ENCODE data around the gene SAMD11.

Gene SAMD11

DNA sequence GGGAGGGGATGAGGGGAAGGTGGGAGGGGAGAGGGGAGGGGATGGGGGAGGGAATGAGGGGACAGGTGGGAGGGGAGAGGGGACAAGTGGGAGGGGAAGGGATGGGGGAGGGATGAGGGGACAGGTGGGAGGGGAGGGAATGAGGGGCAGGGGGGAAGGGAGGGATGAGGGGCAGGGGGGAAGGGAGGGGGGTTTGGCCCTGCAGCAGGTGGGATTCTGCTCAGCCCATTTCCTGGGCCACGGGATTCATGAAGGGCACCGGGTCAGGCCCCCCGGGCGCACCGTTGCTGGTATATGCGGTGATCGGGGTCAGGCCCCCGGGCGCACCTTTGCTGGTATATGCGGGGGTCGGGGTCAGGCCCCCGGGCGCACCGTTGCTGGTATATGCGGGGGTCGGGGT is 15.1 kb upstream of the SAMD11 start:
- Histone ChIP-seq H3K9ac (ENCODE audit: low read depth, low read length, poor library complexity, severe bottlenecking) (no peak overlapping the region), H3K4me2 (ENCODE audit: low read depth, low read length, poor library complexity, severe bottlenecking) (no peak overlapping the region), H3F3A (ENCODE audit: low read depth) (no peaks in the 10 kb centered on the region), H3K36me3 (ENCODE audit: insufficient read depth, low read length) (no peaks in the 10 kb centered on the region), H3K4me3 (ENCODE audit: low read length, poor library complexity, severe bottlenecking) (no peak overlapping the region), H2AFZ (ENCODE audit: low read length) (no peak overlapping the region), H3K9me2 (replicated peaks; ENCODE audit: low read depth, low read length) (no peaks in the 10 kb centered on the region), H3K4me1 (ENCODE audit: insufficient read depth, low read length, poor library complexity, severe bottlenecking) (peaks cover 29% of the 10 kb centered on the region), H3K79me2 (ENCODE audit: insufficient read depth, low read length) (peaks cover 8% of the 10 kb centered on the region), H3K27me3 (ENCODE audit: insufficient read depth, low read length, poor library complexity, severe bottlenecking) (no peaks in the 10 kb centered on the region), H4K20me1 (ENCODE audit: insufficient read depth, low read length, poor library complexity, severe bottlenecking) (no peaks in the 10 kb centered on the region), H3K9me3 (ENCODE audit: insufficient read depth, low read depth, low read length) (no peaks in the 10 kb centered on the region)
- TF ChIP-seq, protein P1, sequence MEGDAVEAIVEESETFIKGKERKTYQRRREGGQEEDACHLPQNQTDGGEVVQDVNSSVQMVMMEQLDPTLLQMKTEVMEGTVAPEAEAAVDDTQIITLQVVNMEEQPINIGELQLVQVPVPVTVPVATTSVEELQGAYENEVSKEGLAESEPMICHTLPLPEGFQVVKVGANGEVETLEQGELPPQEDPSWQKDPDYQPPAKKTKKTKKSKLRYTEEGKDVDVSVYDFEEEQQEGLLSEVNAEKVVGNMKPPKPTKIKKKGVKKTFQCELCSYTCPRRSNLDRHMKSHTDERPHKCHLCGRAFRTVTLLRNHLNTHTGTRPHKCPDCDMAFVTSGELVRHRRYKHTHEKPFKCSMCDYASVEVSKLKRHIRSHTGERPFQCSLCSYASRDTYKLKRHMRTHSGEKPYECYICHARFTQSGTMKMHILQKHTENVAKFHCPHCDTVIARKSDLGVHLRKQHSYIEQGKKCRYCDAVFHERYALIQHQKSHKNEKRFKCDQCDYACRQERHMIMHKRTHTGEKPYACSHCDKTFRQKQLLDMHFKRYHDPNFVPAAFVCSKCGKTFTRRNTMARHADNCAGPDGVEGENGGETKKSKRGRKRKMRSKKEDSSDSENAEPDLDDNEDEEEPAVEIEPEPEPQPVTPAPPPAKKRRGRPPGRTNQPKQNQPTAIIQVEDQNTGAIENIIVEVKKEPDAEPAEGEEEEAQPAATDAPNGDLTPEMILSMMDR (conservative IDR thresholded peaks at IDR 0.05; ENCODE audit: low read length): no peak
- no peak for TF ChIP-seq EZH2phosphoT487 (IDR thresholded peaks at IDR 0.05; ENCODE audit: borderline replicate concordance)

DNA sequence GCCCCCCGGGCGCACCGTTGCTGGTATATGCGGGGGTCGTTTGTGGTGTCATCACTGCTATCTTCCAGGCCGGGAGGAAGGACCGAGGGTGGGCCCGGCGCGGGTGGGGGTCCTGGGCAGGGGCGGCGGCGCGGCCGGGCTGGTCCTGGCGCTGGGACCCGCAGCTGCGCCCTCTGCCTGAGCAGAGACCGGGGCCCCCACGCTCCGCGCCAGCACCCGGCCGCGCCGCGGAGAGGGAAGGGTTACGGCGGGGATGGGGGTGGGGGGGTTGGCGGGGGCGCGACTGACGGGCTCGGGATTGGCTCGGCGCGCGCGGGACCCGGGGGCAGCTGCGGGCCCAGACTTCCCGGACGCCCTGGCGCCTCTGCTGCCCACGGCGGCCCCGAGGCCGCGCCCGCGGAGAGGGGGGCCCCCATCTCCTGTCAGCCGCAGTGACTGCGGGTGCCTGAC is 13.8 kb upstream of the SAMD11 start:
- Histone ChIP-seq H3K27me3 (ENCODE audit: insufficient read depth, low read length, poor library complexity, severe bottlenecking) (no peaks in the 10 kb centered on the region), H3F3A (ENCODE audit: low read depth) (no peaks in the 10 kb centered on the region), H4K20me1 (ENCODE audit: insufficient read depth, low read length, poor library complexity, severe bottlenecking) (no peaks in the 10 kb centered on the region), H3K9me3 (ENCODE audit: insufficient read depth, low read depth, low read length) (no peaks in the 10 kb centered on the region), H3K79me2 (ENCODE audit: insufficient read depth, low read length) (peaks cover 8% of the 10 kb centered on the region), H3K9me2 (replicated peaks; ENCODE audit: low read depth, low read length) (no peaks in the 10 kb centered on the region), H3K9ac (ENCODE audit: low read depth, low read length, poor library complexity, severe bottlenecking) (no peak overlapping the region), H3K4me1 (ENCODE audit: insufficient read depth, low read length, poor library complexity, severe bottlenecking) (peaks cover 29% of the 10 kb centered on the region), H3K4me2 (ENCODE audit: low read depth, low read length, poor library complexity, severe bottlenecking) (no peak overlapping the region), H2AFZ (ENCODE audit: low read length) (no peak overlapping the region), H3K4me3 (ENCODE audit: low read length, poor library complexity, severe bottlenecking) (no peak overlapping the region), H3K36me3 (ENCODE audit: insufficient read depth, low read length) (no peaks in the 10 kb centered on the region)
- TF ChIP-seq, protein P1 (conservative IDR thresholded peaks at IDR 0.05; ENCODE audit: low read length): no peak
- no peak for TF ChIP-seq EZH2phosphoT487 (IDR thresholded peaks at IDR 0.05; ENCODE audit: borderline replicate concordance)

DNA sequence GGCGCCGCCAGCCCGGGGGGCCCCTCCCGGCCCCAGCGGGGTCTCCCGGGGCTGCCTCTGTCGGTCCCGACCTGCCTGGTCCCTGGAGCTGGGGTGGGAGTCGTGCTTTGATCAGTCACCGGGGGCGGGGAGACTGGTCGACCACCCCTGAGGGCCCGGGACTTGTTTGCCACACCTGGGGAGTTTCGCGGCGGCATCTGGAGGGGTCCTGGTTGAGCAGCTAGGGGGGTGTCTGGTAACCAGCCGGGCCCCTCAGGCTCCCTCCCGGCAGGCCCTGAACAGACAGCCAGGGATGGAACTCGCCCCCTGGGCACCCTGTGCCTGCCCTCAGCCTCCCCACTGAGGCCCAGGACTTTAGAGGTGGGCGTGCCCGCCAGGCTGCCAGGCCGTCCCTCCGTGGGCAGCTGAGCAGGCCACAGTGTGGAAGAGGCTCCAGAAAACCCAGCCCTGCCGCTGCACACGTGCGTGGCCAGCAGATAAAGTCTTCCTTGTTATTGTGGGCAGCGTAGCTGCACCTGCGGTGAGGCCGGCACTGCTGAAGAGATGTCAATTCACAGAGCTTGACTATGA is 13.3 kb upstream of the SAMD11 start:
- Histone ChIP-seq H3K4me1 (ENCODE audit: insufficient read depth, low read length, poor library complexity, severe bottlenecking) (peaks cover 25% of the 10 kb centered on the region), H3K4me3 (ENCODE audit: low read length, poor library complexity, severe bottlenecking) (no peak overlapping the region), H3K9me2 (replicated peaks; ENCODE audit: low read depth, low read length) (no peaks in the 10 kb centered on the region), H3K36me3 (ENCODE audit: insufficient read depth, low read length) (no peaks in the 10 kb centered on the region), H3K27me3 (ENCODE audit: insufficient read depth, low read length, poor library complexity, severe bottlenecking) (no peaks in the 10 kb centered on the region), H4K20me1 (ENCODE audit: insufficient read depth, low read length, poor library complexity, severe bottlenecking) (no peaks in the 10 kb centered on the region), H2AFZ (ENCODE audit: low read length) (no peak overlapping the region), H3F3A (ENCODE audit: low read depth) (no peaks in the 10 kb centered on the region), H3K4me2 (ENCODE audit: low read depth, low read length, poor library complexity, severe bottlenecking) (no peak overlapping the region), H3K9me3 (ENCODE audit: insufficient read depth, low read depth, low read length) (no peaks in the 10 kb centered on the region), H3K79me2 (ENCODE audit: insufficient read depth, low read length) (peaks cover 3% of the 10 kb centered on the region), H3K9ac (ENCODE audit: low read depth, low read length, poor library complexity, severe bottlenecking) (no peak overlapping the region)
- TF ChIP-seq, protein P1 (conservative IDR thresholded peaks at IDR 0.05; ENCODE audit: low read length): no peak
- TF ChIP-seq EZH2phosphoT487 (IDR thresholded peaks at IDR 0.05; ENCODE audit: borderline replicate concordance): no peak
